Measurements from ENCODE around the gene SLC37A3. TPM values are rescaled to one million over a fixed set of nuclear protein-coding genes. Genes with fewer than 3 reads are reported as not detected.

The SLC37A3 gene
- total RNA-seq, 2 donors from 2014 or later = 37.4 to 55.7 TPM

DNA sequence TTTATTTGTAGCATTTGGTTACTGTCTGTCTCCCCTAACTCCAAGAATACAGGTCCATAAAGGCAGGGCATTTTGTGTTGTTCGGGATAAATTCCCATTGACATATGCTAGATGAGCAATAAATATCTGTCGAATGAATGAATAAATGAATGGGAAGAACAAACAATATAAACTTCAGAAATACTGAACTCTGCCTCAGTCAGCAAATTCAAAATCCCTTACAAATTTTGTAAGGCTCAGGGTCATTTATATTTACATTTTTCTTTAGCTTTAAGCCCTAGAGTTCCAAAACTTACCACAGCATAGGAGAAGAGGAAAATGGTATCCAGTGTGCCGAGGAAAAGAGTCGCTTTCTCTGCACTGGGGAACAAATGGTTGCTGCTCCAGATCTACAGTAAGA lies 29.0 kb downstream of the SLC37A3 start:
- H3K27ac ChIP-seq = no peak overlapping the region
- intact Hi-C loops (cut with DNase I) = no loop called here
- TF ChIP-seq POLR2A (IDR thresholded peaks at IDR 0.05) (no peak), CTCF (IDR thresholded peaks at IDR 0.05) (no peak)
- no peaks in the 10 kb centered on the region for H3K27me3 ChIP-seq
- ATAC-seq (no peak), DNase-seq (no peak)
- WGBS, 2 donors = 95 to 97% methylated on average over 4 of the region's 4 CpGs
- peaks cover 0 to 2% of the 10 kb centered on the region in 2 donors for H3K36me3 ChIP-seq (replicated peaks in 1 of 2; ENCODE audit: insufficient read depth in 1 of 2, low read depth in 2 of 2)
- no peaks in the 10 kb centered on the region for H3K9me3 ChIP-seq
- H3K4me3 ChIP-seq = no peak overlapping the region
- H3K4me1 ChIP-seq = no peaks in the 10 kb centered on the region

GRCh38 chr7:140367528-140367927 lies 30.8 kb downstream of the SLC37A3 start:
- Histone ChIP-seq H3K36me3 (replicated peaks in 1 of 2; ENCODE audit: insufficient read depth in 1 of 2, low read depth in 2 of 2) (peaks cover 0 to 2% of the 10 kb centered on the region in 2 donors), H3K27me3 (no peaks in the 10 kb centered on the region), H3K9me3 (no peaks in the 10 kb centered on the region), H3K27ac (no peak overlapping the region), H3K4me3 (no peak overlapping the region), H3K4me1 (no peaks in the 10 kb centered on the region)
- 77 to 92% methylated on average over 9 of the region's 9 CpGs for WGBS, 2 donors
- DNase-seq (no peak), ATAC-seq (no peak)
- TF ChIP-seq CTCF (IDR thresholded peaks at IDR 0.05) (no peak), POLR2A (IDR thresholded peaks at IDR 0.05) (no peak)
- intact Hi-C loops (cut with DNase I) = no loop called here

DNA sequence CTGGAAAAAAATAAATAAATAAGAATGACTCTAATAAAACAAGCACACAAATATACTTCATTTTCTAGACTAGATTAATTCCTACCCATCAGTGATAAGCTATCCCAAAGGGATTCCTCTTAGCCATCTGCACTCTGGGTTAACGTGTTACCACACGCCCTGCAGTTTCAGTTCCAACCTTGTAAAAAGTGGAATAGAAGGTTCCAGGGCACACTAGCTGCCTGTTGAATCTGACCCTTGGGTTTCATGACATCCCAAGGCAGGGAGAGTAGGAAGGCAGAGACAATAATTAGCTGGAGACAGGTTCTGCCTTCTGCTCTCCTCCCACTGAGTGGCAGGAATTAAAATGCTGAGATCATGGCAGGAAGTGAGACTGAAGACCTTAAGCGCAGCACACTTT lies 33.5 kb downstream of the SLC37A3 start:
- peaks cover 0 to 2% of the 10 kb centered on the region in 2 donors for H3K36me3 ChIP-seq (replicated peaks in 1 of 2; ENCODE audit: insufficient read depth in 1 of 2, low read depth in 2 of 2)
- TF ChIP-seq POLR2A (IDR thresholded peaks at IDR 0.05) (no peak), CTCF (IDR thresholded peaks at IDR 0.05) (no peak)
- no peak overlapping the region for H3K4me3 ChIP-seq
- DNase-seq (no peak), ATAC-seq (no peak)
- H3K27ac ChIP-seq = no peak overlapping the region
- 87 to 88% methylated on average over 3 of the region's 3 CpGs for WGBS, 2 donors
- no peaks in the 10 kb centered on the region for H3K4me1 ChIP-seq
- intact Hi-C loops (cut with DNase I) = no loop called here
- H3K27me3 ChIP-seq = no peaks in the 10 kb centered on the region
- H3K9me3 ChIP-seq = no peaks in the 10 kb centered on the region

GRCh38 chr7:140360697-140361229 lies 37.6 kb downstream of the SLC37A3 start:
- Histone ChIP-seq H3K27ac (no peak overlapping the region), H3K4me3 (no peak overlapping the region), H3K27me3 (no peaks in the 10 kb centered on the region), H3K9me3 (no peaks in the 10 kb centered on the region), H3K4me1 (no peaks in the 10 kb centered on the region), H3K36me3 (replicated peaks in 1 of 2; ENCODE audit: insufficient read depth in 1 of 2, low read depth in 2 of 2) (no peaks in the 10 kb centered on the region)
- ATAC-seq = no peak
- WGBS, 2 donors = 78 to 83% methylated on average over 6 of the region's 6 CpGs
- TF ChIP-seq POLR2A (IDR thresholded peaks at IDR 0.05) = no peak
- TF ChIP-seq CTCF (IDR thresholded peaks at IDR 0.05) = no peak
- intact Hi-C loops (cut with DNase I) = no loop called here
- no peak for DNase-seq

GRCh38 chr7:140358412-140359051 lies 39.8 kb downstream of the SLC37A3 start:
- peak overlapping the region in 2 of 4 donors; percentile 20 to 28 for H3K27ac ChIP-seq
- no peaks in the 10 kb centered on the region for H3K9me3 ChIP-seq
- intact Hi-C loops (cut with DNase I) = no loop called here
- no peaks in the 10 kb centered on the region for H3K4me1 ChIP-seq
- 87 to 90% methylated on average over 10 of the region's 10 CpGs for WGBS, 2 donors
- ATAC-seq (no peak), DNase-seq (no peak)
- peaks cover 0 to 2% of the 10 kb centered on the region in 2 donors for H3K36me3 ChIP-seq (replicated peaks in 1 of 2; ENCODE audit: insufficient read depth in 1 of 2, low read depth in 2 of 2)
- TF ChIP-seq POLR2A (IDR thresholded peaks at IDR 0.05) = no peak
- TF ChIP-seq CTCF (IDR thresholded peaks at IDR 0.05) = no peak
- H3K4me3 ChIP-seq = no peak overlapping the region
- no peaks in the 10 kb centered on the region for H3K27me3 ChIP-seq
